GM18505 (cell line): Measurements from ENCODE around the gene WDR47.

Source experiments
- ATAC-seq: cut with Tn5 transposase; IDR thresholded peaks from one replicate; pipeline ENCODE4 v1.9.1; 2021; ENCODE audit not compliant: unreplicated experiment
- POLR2A ChIP-seq: IDR thresholded peaks from 4 replicates; pipeline ENCODE4 v1.6.1; 2011; ENCODE audit warnings: borderline replicate concordance; ENCODE audit not compliant: insufficient read depth, insufficient read length; ENCODE audit errors: extremely low read depth

Gene WDR47

DNA sequence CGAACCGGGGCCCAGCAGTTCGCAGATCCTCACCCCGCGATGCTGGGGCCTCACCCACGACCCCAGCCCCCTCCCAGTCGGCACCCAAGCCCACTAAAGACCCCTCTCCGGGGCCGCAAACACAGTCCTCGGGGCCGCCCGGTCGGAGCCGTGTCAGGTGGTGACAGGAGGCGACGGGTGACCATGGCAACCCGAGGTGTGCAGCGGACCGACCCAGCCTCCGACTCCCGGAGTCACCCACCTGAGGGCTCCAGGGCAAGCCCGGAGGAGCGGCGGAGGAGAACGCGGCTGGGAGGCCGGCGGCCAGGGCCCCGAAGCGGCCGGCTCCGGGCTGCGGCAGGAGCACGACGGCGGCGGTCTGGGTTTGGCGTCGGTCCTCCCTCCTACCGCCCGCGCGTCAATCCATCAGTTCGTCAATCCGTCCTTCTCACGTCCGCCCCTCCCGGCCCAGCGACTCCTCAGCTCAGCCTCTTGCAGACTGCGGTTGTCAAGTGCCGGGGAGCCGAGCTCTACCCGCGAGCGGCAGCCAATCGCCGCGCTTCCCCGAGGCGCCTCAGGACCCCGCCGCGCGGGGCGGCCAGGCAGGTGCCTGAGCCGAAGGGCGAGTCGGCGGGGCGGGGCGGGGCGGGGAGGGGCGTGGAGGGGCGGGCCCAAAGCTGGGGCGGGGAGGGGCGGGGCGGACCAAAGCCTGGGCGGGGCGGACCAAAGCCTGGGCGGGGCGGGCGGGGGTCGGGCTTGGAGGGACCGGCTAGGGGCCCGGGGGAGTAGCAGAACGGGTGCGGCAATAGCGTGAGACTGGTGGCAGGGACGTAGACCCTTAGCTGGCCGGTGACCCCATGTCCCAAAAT lies at the start of gene WDR47:
TSS of gene WDR47 (minus strand) at position 482 of the 848 bp plus-strand sequence. CDS start 18,590 bp downstream, outside the sequence.
- ATAC-seq: peak; percentile 94
- TF ChIP-seq POLR2A: peak; percentile 98

DNA sequence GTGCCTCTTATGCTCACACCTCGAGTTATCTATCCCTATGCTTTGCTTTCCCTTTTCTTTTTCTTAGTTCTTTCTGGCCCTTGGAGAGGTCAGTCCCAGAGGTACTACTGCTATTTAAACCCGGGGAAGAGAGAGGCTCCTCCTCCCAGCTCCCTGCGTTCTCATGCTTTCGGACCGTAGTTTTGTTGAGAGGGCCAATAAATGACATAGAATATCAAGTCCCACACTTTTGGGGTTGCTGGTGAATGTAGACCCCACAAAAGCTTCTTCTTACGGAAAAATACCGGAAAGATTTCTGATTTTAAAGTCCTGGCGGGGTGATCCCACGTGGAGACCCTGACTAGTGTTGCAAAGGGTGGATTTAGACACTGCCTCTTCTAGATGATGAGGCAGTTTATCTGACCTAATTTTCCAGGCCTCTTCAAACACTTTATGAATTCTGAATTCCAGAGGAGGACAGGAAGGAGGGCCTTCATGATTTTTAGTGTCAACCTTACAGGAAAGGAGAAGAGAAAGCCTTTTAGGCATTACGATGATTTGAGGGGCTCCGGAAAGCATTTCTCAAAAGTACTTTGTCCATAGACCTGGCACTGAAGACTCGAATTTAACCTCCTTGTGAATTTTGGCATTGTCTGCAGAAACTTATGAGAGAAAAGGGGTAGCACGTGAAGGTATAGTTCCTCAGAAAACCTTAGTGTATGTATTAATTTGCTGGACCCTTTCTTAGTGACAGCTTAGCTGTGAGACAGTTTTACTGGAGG lies 49.4 kb upstream of the WDR47 start:
- no peak for TF ChIP-seq POLR2A
- peak; percentile 51 for ATAC-seq

DNA sequence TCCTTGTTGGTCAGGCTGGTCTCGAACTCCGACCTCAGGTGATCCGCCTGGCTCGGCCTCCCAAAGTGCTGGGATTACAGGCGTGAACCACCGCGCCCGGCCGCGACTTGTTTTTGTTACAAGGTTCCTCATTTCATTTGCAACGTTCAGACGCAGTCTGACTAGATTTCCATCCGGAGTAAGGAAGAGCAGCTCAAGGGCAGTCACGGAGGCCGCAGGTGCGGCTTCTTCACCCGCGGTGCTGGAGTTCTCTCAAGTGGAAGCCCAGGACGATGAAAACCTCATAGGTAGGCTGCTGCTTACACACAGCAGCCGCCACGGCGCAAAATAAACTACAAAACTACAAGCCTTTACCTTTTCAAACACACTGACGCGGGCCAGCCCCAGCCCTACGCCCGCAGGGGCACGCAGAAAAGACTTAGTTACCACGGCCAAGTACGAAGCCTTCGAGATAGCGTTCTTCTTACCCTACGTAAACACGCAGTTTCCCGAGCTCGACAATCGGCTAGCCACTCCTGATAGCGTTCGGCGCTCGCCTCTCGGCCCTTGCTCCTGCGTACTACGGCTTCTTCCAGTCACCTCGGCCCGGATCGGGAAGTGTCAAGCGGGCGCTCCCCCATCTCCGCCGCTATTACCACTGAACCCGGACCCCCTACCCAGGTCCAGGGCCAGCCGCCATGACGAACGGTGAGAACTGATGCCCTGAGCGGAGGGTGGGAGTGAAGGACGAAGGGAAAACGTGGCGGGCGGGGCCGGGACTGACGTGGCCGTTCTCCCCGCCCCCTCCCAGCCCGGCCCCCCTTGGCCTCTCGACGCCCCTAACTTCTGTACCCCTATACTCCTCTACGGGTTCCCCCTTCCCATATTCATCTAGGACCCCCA lies 48.5 kb upstream of the WDR47 start, which contains the start of gene TMEM167B:
TSS of gene TMEM167B (plus strand) at position 569 of the 882 bp plus-strand sequence. CDS start at position 678, 109 bp downstream.
- peak; percentile 74 for TF ChIP-seq POLR2A
- peak; percentile 87 for ATAC-seq

DNA sequence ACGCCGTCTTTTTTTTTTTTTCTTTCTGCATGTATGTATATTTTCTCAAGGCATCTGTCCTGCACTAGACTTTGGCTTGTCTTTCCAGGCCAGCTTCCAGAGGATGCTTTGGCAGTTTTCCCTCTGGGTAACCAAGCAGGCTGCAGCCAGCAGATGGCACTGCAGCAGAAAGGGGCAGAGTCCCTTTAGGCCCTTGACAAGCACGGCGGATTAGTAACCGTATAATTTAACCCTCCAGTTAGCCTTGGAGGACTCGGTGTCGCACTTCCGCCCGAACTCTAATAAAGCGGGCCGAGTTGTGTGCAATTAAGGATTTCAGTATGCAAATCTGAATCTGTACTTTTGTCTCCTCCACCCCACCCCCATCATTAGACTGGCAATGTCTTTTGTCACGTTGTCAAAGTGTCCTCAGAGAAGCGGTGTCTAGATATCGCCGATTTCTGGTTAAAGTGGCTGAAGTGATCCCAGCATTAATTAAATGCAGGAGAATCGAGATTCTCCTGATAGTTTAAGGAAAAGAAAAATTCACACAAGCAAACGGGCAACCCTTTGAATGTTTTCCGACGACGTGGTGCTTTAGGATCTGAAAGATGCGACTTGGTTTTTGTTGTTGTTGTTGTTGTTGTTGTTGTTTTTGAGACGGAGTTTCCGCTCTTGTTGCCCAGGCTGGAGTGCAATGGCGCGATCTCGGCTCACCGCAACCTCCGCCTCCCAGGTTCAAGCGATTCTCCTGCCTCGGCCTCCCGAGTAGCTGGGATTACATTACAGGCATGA lies 47.5 kb upstream of the WDR47 start:
- ATAC-seq: no peak
- TF ChIP-seq POLR2A: no peak

DNA sequence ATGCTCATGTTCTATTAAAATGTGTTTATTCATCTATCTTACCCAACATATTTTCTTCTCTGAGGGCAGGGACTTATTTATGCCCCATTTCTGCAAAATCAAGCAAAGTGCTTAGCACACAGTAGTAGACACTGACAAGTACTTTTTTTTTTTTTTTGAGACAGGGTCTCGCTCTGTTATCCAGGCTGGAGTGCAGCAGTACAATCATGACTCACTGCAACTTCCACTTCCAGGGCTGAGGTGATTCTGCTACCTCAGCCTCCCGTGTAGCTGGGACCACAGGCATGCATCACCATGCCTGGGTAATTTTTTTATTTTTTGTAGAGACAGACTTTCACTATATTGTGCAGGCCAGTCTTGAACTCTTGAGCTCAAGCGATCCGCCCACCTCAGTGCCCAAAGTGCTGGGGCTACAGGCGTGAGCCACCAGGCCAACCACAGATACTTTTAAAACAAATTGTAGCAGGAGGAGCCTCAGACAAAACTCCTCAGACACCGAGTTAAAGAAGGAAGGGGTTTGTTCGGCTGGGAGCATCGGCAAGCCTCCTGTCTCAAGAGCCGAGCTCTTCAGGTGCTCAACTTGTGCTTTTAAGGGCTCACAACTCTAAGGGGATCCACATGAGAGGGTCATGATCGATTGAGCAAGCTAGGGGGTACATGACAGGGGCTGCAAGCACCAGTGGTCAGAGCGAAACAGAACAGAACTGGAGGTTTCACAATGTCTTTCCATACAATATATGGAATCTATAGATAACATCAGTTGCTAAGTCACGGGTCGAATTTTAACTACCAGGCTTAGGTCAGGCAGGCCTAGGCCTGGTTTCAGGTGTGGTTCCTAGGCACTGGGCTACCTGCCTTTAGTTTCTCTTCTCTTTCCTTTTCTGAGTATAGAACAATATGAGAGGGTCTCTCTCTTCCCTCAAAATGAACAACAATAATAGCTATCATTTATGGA lies 42.9 kb upstream of the WDR47 start:
- no peak for ATAC-seq
- TF ChIP-seq POLR2A: no peak

DNA sequence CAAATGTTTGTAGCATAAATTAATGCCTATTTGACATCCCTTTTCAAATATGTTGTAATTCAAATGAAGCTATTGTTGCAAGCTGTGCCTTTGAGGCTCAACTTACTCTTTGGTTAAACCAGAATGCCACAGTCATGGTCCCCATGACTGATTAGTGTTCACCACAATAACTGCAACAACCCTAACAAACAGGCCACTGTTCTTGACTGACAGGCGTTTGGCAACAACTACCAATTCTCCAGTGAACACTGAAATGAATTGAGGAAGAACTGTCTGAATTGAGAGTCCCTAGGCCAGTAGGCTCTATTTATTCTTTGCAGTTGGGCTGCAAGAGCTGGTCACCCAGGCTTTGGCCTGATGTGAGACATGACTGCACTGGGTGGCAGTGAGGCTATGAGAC lies 42.0 kb upstream of the WDR47 start:
- no peak for TF ChIP-seq POLR2A
- ATAC-seq: no peak

DNA sequence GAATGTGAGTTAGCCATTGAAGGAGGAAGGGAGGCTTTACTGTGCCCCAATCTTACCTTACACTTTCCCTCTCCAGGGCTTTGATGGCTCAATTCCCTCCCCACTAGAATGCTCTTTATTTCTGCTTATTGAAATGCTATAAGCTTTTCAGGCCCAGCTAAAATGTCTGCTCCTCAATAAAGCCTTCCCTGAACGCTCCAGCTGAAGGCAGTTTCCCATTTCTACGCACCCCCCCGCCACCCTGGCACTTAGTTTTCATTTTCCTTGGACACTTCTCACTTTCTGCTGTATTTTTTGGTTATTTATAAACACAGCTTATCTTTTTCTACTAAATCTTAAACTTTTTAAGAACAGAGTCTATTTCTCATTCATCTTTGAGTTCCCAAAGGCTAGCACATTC lies 41.6 kb upstream of the WDR47 start:
- TF ChIP-seq POLR2A: no peak
- no peak for ATAC-seq

DNA sequence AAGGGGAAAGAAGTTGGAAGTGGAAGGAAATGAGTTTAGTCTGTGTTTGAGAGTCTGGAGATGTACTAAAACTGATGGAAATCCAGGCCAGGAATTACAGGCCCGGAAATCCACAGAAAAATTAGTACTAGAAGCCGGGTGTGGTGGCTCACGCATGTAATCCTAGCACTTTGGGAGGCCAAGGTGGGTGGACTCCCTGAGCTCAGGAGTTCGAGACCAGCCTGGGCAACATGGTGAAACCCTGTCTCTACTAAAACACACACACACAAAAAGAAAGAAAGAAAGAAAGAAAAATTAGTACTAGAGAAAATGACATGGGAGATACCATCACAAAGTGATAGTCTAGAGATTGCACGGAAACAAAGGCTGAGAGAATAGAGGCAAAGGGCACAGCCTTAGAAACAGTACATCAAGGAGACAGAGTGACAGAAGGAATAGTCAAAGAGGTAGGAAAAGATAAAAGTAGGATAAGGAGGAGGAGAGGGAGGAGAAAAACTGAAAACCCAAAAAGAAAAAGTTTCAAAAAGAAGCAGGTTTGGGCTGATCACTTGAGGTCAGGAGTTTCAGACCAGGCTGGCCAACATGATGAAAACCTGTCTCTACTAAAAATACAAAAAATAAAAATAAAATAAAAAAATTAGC lies 38.7 kb upstream of the WDR47 start:
- no peak for TF ChIP-seq POLR2A

DNA sequence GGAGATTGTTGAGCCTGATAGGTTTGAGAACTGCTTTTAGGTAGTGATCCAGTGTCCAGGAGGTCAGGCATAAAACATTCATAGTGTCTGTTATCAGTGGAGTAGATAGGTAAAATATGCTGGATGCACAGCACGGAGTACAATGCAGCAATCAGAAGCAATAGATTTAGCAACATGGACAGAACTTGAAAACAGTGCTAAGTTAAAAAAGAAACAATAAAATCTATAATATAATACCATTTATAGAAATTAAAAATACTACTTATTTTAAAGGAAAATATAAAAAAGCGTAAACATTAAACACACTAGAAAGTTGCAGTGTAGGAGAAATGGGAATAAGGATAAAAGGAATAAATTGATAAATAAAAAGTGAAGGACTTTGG lies 37.3 kb upstream of the WDR47 start:
- ATAC-seq: no peak
- no peak for TF ChIP-seq POLR2A

More for the DNA sequence above, 38.7 kb upstream of the WDR47 start:
- ATAC-seq: no peak

DNA sequence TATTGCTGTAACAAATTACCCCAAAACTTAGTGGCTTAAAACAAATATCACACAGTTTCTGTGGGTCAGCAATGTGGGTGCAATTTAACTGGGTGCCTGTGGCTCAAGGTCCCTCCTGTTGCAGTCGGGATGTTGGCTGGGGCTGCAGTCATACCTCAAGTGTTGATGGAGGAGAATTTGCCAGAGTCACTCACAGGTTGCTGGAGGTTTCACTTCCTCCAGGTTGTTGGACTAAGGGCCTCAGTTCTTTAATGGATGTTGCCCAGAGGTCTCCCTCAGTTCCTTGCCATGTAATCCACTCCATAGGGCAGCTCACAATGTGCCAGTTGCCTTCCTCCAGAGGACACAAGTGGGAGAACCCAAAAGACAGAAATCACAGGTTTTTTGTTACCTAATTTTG lies 36.4 kb upstream of the WDR47 start:
- no peak for TF ChIP-seq POLR2A
- ATAC-seq: no peak
